K562 (cell line): ENCODE results near the gene GZMA. TPM values are rescaled to one million over a fixed set of nuclear protein-coding genes. Genes with fewer than 3 reads are reported as not detected.

ENCODE experiments used
- ATAC-seq: fragments of 200-7000 bp; cut with Tn5 transposase; 3 replicates; pipeline ENCODE4 v1.9.1; 2020; ENCODE audit warnings: moderate library complexity
- BruUV-seq: library from RNA; stranded (reverse); fragments of 400-500 nt; replicated peaks from 2 replicates; lab custom pipeline; 2021; lab: Mats Ljungman, UMichigan
- CTCF ChIA-PET: fragments of 300-600 bp; formaldehyde crosslinking; extraction: SDS; loops from one replicate; lab custom pipeline; 2021; ENCODE audit warnings: low intra/inter-chr PET ratio; lab: Yijun Ruan, JAX
- POLR2A ChIA-PET: fragments of 300-600, 350-650 bp; sonication (Branson Sonifier 250); formaldehyde crosslinking; extraction: SDS; loops from one replicate; lab custom pipeline; 2021; ENCODE audit warnings: antibody characterized with exemption, inconsistent platforms; lab: Yijun Ruan, JAX
- DNase-seq, 4 experiments: peaks; one replicate each; pipeline versions ENCODE4 v3.0.0 to v3.0.0-alpha.2; 2011 to 2018; ENCODE audit warnings: low spot score in 3 of 4, mixed read lengths in 3 of 4; ENCODE audit errors: extremely low read depth in 1 of 4
- FAIRE-seq: peaks from 2 replicates; lab custom pipeline; 2011; peaks lifted over from hg19 to GRCh38; lab: Jason Lieb, UNC
- H2AFZ ChIP-seq: 2 replicates; pipeline ENCODE4 v1.6.0; 2011; ENCODE audit warnings: low read depth, low read length, control low read depth, inconsistent platforms
- H3K27ac ChIP-seq: fragments of 200-600 bp; 3 replicates; pipeline ENCODE4 v1.8.0; 2011; ENCODE audit warnings: low read depth, mild to moderate bottlenecking, control low read depth, inconsistent platforms, low read length, moderate library complexity, mixed read lengths; ENCODE audit errors: extremely low read depth
- H3K27me3 ChIP-seq, 2 experiments: fragments of 300-600 bp in 1 of 2; 2 replicates in 1 of 2; 3 replicates in 1 of 2; pipeline versions ENCODE4 v1.6.0 to v1.8.0; 2011; ENCODE audit warnings: inconsistent platforms in 2 of 2, low read length in 2 of 2, mild to moderate bottlenecking in 1 of 2, mixed read lengths in 1 of 2, moderate library complexity in 1 of 2; ENCODE audit not compliant: control insufficient read depth in 2 of 2, insufficient read depth in 2 of 2
- H3K36me3 ChIP-seq: fragments of 300-600 bp; 3 replicates; pipeline ENCODE4 v1.8.0; 2011; ENCODE audit warnings: mild to moderate bottlenecking, low read length, inconsistent platforms; ENCODE audit not compliant: control insufficient read depth, insufficient read depth
- H3K4me1 ChIP-seq, 2 experiments: fragments of 200-600 bp in 1 of 2; replicated peaks in 1 of 2; 2 replicates in 1 of 2; 3 replicates in 1 of 2; pipeline versions ENCODE4 v1.5.1 to v1.8.0; 2011; ENCODE audit warnings: inconsistent platforms in 2 of 2, low read length in 2 of 2, mild to moderate bottlenecking in 1 of 2, mixed read lengths in 1 of 2, moderate library complexity in 1 of 2; ENCODE audit not compliant: control insufficient read depth in 2 of 2, insufficient read depth in 2 of 2
- H3K4me2 ChIP-seq: 2 replicates; pipeline ENCODE4 v1.6.1; 2011; ENCODE audit warnings: low read length, control low read depth, inconsistent platforms, mixed read lengths; ENCODE audit not compliant: insufficient read depth
- H3K4me3 ChIP-seq: fragments of 200-600 bp; sonication (generic), shearing (Covaris generic); 2 replicates; pipeline ENCODE4 v1.5.1; 2016; ENCODE audit warnings: control low read depth, inconsistent platforms
- H3K79me2 ChIP-seq: fragments of 200-600 bp; 3 replicates; pipeline ENCODE4 v1.8.0; 2011; ENCODE audit warnings: low read length, inconsistent platforms; ENCODE audit not compliant: control insufficient read depth, insufficient read depth
- H3K9ac ChIP-seq, 2 experiments: 2 replicates each; pipeline versions ENCODE4 v1.6.0 to v1.6.1; 2011; ENCODE audit warnings: low read depth in 2 of 2, low read length in 2 of 2, control low read depth in 1 of 2, inconsistent platforms in 1 of 2, mild to moderate bottlenecking in 1 of 2, mixed read lengths in 1 of 2; ENCODE audit not compliant: insufficient read depth in 1 of 2
- H3K9me1 ChIP-seq: one replicate; pipeline ENCODE4 v1.6.0; 2011; ENCODE audit warnings: inconsistent platforms, mild to moderate bottlenecking, low read length, moderate library complexity; ENCODE audit not compliant: control insufficient read depth, insufficient read depth
- H3K9me3 ChIP-seq: replicated peaks from 2 replicates; pipeline ENCODE4 v1.5.1; 2011; ENCODE audit warnings: low read depth, low read length, inconsistent platforms; ENCODE audit not compliant: control insufficient read depth, insufficient read depth
- H4K20me1 ChIP-seq: replicated peaks from 2 replicates; pipeline ENCODE4 v1.6.1; 2011; ENCODE audit warnings: low read length, inconsistent platforms, mixed read lengths; ENCODE audit not compliant: control insufficient read depth, insufficient read depth
- CTCFL ChIP-seq: IDR thresholded peaks from 2 replicates; pipeline ENCODE4 v1.6.1; 2011; ENCODE audit warnings: borderline replicate concordance, low read depth, mild to moderate bottlenecking, moderate library complexity, low read length; ENCODE audit not compliant: insufficient read depth, poor library complexity, severe bottlenecking
- SNAPC5 ChIP-seq: fragments of 250-450 bp; sonication (Bioruptor Pico); IDR thresholded peaks from 2 replicates; pipeline ENCODE4 v1.8.0; 2021; ENCODE audit warnings: moderate library complexity, mild to moderate bottlenecking, inconsistent platforms
- YY1 ChIP-seq, 3 experiments: IDR thresholded peaks; 2 replicates each; pipeline ENCODE4 v1.6.1; 2011; ENCODE audit warnings: low read length in 2 of 3, mild to moderate bottlenecking in 2 of 3, moderate library complexity in 2 of 3, borderline replicate concordance in 1 of 3, control low read depth in 1 of 3, low read depth in 1 of 3; ENCODE audit not compliant: insufficient read depth in 3 of 3, insufficient replicate concordance in 2 of 3, control insufficient read depth in 1 of 3, insufficient read length in 1 of 3; ENCODE audit errors: extremely low read depth in 1 of 3
- WGBS: fragments of 100-300 bp; shearing (Covaris generic); methylation state at CpG from one replicate; pipeline ENCODE4 v1.1.6; 2016; ENCODE audit warnings: low coverage, mixed read lengths; ENCODE audit not compliant: insufficient coverage; ENCODE audit errors: missing lambda C conversion rate; 5-methylcytosine and 5-hydroxymethylcytosine counted together
- in situ Hi-C: fragments of 300-500 bp; cut with MboI; formaldehyde crosslinking; loops from 4 replicates; pipeline ENCODE4 v1.15.0; 2018; ENCODE audit warnings: inconsistent platforms, mixed read lengths
- intact Hi-C: fragments of 100-400 bp; cut with micrococcal nuclease; formaldehyde crosslinking; loops from 2 replicates; pipeline ENCODE4 v1.14.2; 2022
- polyA plus RNA-seq, 8 experiments: library from polyadenylated mRNA; depleted of rRNA in 4 of 8; stranded (reverse) in 5 of 8; unstranded in 3 of 8; fragments of >200 nt; fragmentation: Nextera tagmentation in 2 of 8; fragmentation: Illumina TruSeq in 1 of 8; extraction: Ambion mirVana in 2 of 8; extraction: Trizol in 1 of 8; gene quantifications; 2 replicates each; pipeline versions ENCODE4 v1.2.1 to v1.2.3, GENCODE V29; 2011 to 2014; ENCODE audit warnings: inconsistent platforms in 1 of 8, missing spikeins in 1 of 8
- total RNA-seq, 7 experiments: library from RNA; depleted of rRNA in 6 of 7; stranded (reverse); fragments of >200 nt in 6 of 7; fragmentation: Illumina TruSeq in 2 of 7; extraction: Trizol in 2 of 7; gene quantifications; 2 replicates each; pipeline versions ENCODE4 v1.2.1 to v1.2.3, GENCODE V29; 2011 to 2021; ENCODE audit warnings: low replicate concordance in 1 of 7
- TF ChIP-seq, protein P1 (sequence below): fragments of 450-650 bp; IDR thresholded peaks from 2 replicates; pipeline ENCODE4 v1.6.1; 2016

The GZMA gene
- total and polyA plus RNA-seq, 9 of the 15 experiments (the other 6 are each of a cell fraction or from before 2014, with no cell fraction given), result not detected

DNA sequence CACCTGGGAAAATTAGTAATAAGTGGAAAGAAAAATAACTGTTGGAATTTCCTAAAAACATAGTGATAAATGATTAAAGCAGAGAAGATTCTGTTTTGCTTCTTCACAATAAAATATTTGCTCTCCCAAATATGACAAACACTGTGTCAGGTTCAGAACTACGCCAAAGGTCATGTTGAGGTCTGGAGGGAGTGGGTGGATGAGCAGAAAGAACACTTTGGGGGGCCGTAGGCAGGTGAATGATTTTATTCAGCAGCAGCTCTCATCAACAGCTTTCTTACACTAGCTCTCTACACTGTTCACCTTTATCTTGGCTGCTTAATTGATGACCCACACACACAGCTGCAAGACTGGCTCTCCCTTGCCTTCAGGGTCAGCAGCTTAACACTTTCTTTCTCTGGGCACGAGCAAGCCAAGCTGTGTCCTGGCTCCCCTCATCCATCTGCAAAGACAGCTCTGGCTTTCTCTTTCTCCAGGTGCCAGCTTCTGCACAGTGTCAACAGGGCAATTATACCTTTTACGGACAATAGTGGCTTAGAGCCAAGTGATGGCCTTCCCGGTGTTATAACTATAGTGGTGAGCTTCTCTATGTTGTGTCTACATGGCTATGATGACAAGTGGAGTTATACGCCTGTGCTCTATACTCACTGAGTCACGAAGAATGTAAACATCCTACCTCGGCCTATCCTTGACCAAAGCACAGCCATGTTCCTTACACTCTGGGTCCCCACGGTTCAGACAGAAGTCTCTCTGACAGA lies 38.6 kb downstream of the GZMA start (continued):
- TF ChIP-seq SNAPC5 (CRISPR knock-in tag), result no peak
- TF ChIP-seq, protein P1, sequence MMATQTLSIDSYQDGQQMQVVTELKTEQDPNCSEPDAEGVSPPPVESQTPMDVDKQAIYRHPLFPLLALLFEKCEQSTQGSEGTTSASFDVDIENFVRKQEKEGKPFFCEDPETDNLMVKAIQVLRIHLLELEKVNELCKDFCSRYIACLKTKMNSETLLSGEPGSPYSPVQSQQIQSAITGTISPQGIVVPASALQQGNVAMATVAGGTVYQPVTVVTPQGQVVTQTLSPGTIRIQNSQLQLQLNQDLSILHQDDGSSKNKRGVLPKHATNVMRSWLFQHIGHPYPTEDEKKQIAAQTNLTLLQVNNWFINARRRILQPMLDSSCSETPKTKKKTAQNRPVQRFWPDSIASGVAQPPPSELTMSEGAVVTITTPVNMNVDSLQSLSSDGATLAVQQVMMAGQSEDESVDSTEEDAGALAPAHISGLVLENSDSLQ, result no peak

DNA sequence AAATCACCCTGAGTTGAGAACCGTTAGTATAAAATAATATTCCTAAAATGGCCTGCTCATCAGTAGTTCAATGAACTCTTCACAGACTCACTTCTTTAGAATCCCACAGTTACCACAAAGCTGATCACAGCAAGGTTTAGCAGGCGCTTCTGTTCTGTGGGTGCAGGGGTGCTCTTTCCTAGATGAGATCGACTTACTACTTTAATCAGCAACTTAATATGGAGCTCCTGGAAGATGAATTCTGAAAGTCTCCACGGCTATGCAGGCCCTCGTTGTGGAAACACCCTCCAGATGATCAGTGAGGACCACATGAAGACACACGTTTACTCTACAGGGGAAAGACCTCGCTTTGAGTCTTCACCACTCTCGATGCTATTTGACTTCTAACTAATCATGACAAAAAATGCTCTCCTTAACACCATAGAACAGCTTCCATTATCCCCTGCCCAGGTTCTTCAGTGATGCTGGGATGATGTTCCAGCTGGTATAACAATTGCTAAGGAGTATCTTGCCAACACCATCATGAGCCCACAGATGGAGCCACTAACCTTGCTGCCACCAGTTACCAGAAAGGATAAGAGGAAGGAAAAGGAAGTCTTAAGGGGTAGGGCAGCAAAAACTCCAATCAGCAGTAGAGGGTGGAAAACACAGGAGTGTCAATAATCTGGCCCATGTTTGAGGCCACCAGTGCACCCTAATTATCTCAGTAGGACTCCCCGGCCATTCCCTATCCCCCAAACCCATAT lies 39.7 kb downstream of the GZMA start:
- Histone ChIP-seq H3K4me1 (no peaks in the 10 kb centered on the region), H3K9ac (no peak overlapping the region), H3K27me3 (no peaks in the 10 kb centered on the region; a peak in 1 of 5 replicates), H3K9me3 (no peaks in the 10 kb centered on the region), H4K20me1 (no peaks in the 10 kb centered on the region), H3K9me1 (no peaks in the 10 kb centered on the region), H3K36me3 (no peaks in the 10 kb centered on the region), H3K27ac (no peak overlapping the region), H2AFZ (no peak overlapping the region), H3K4me3 (no peak overlapping the region), H3K4me2 (no peak overlapping the region), H3K79me2 (no peaks in the 10 kb centered on the region)
- ATAC-seq (no peak), FAIRE-seq (no peak), DNase-seq (no peak)
- in situ Hi-C loops, result no loop called here
- CTCF ChIA-PET, result no interaction called here
- TF ChIP-seq CTCFL, result peak; percentile 29
- TF ChIP-seq YY1 (IDR thresholded peaks at IDR 0.05; ENCODE audit: borderline replicate concordance in 1 of 3, control insufficient read depth in 1 of 3, extremely low read depth in 1 of 3, insufficient read depth in 3 of 3, insufficient read length in 1 of 3, insufficient replicate concordance in 2 of 3, low read depth in 1 of 3, low read length in 2 of 3), result no peak
- POLR2A ChIA-PET, result interaction anchor here (0.6 to 1.1 kb wide), 3 partner anchors 9 to 230 kb away, joined by 3 to 5 read pairs (median 3); no protein-coding TSS in a partner anchor
- no TSS peak for BruUV-seq
- 3% methylated on average over 9 of the region's 9 CpGs for WGBS
- intact Hi-C loops, result no loop called here
